Urinary bladder (tissue), 2 donors: ENCODE measurements around the gene MT1B. TPM values are rescaled to one million over a fixed set of nuclear protein-coding genes. Genes with fewer than 3 reads are reported as not detected.

ENCODE experiments used
- polyA plus RNA-seq: library from polyadenylated mRNA; stranded (reverse); fragments of 200-250 nt; gene quantifications from one replicate; pipeline ENCODE4 v1.2.3, GENCODE V29; 2013
- total RNA-seq: library from RNA; depleted of rRNA; stranded (reverse); fragments of >200 nt; gene quantifications from one replicate; pipeline ENCODE4 v1.2.3, GENCODE V29; 2014
- donor health status: healthy.

MT1B gene
- total and polyA plus RNA-seq, 2 donors, result not detected

Other genes with a start within 250 kb of the MT1B start
- gene AMFR, start 226.3 kb upstream of the MT1B start, total RNA-seq, result 120 TPM
- 82.6 TPM for gene AMFR, start 226.3 kb upstream of the MT1B start, polyA plus RNA-seq
- 144 TPM for gene NUDT21, start 200.6 kb upstream of the MT1B start, total RNA-seq
- gene NUDT21, start 200.6 kb upstream of the MT1B start, polyA plus RNA-seq, result 47.3 TPM
- 58.2 TPM for gene OGFOD1, start 200.3 kb upstream of the MT1B start, total RNA-seq
- 25.8 TPM for gene OGFOD1, start 200.3 kb upstream of the MT1B start, polyA plus RNA-seq
- gene BBS2, start 131.9 kb upstream of the MT1B start, total RNA-seq, result 83.1 TPM
- gene BBS2, start 131.9 kb upstream of the MT1B start, polyA plus RNA-seq, result 34.5 TPM
- gene MT4, start 86.8 kb upstream of the MT1B start, total RNA-seq, result not detected
- not detected for gene MT4, start 86.8 kb upstream of the MT1B start, polyA plus RNA-seq
- 1.1 TPM for gene MT3, start 62.4 kb upstream of the MT1B start, total RNA-seq
- 8.7 TPM for gene MT3, start 62.4 kb upstream of the MT1B start, polyA plus RNA-seq
- 8.2 TPM for gene MT2A, start 43.3 kb upstream of the MT1B start, total RNA-seq
- gene MT2A, start 43.3 kb upstream of the MT1B start, polyA plus RNA-seq, result 890 TPM
- gene MT1E, start 26.1 kb upstream of the MT1B start, total RNA-seq, result 14.7 TPM
- 189 TPM for gene MT1E, start 26.1 kb upstream of the MT1B start, polyA plus RNA-seq
- gene MT1M, start 19.2 kb upstream of the MT1B start, total RNA-seq, result 0.48 TPM
- gene MT1M, start 19.2 kb upstream of the MT1B start, polyA plus RNA-seq, result 182 TPM
- not detected for gene MT1A, start 13.2 kb upstream of the MT1B start, total RNA-seq
- 244 TPM for gene MT1A, start 13.2 kb upstream of the MT1B start, polyA plus RNA-seq
- gene MT1F, start 6.1 kb downstream of the MT1B start, total RNA-seq, result 0.95 TPM
- gene MT1F, start 6.1 kb downstream of the MT1B start, polyA plus RNA-seq, result 10.3 TPM
- not detected for gene MT1G, start 16.2 kb downstream of the MT1B start, total RNA-seq
- 55.5 TPM for gene MT1G, start 16.2 kb downstream of the MT1B start, polyA plus RNA-seq
- not detected for gene MT1H, start 17.9 kb downstream of the MT1B start, total RNA-seq
- not detected for gene MT1H, start 17.9 kb downstream of the MT1B start, polyA plus RNA-seq
- gene MT1X, start 30.6 kb downstream of the MT1B start, total RNA-seq, result 10.8 TPM
- gene MT1X, start 30.6 kb downstream of the MT1B start, polyA plus RNA-seq, result 1,604 TPM
- 49.0 TPM for gene NUP93, start 78.2 kb downstream of the MT1B start, total RNA-seq
- 25.1 TPM for gene NUP93, start 78.2 kb downstream of the MT1B start, polyA plus RNA-seq
- gene SLC12A3, start 213.3 kb downstream of the MT1B start, total RNA-seq, result 0.16 TPM
- gene SLC12A3, start 213.3 kb downstream of the MT1B start, polyA plus RNA-seq, result 0.06 TPM